Non-pigmented ciliary epithelial cell (primary cell): ENCODE results near the gene CAVIN2.

Source experiments
- DNase-seq: peaks from one replicate; pipeline ENCODE4 v3.0.0-alpha.2; 2010; ENCODE audit warnings: low read depth

CAVIN2 gene

GRCh38 chr2:191839918-191840804 lies 6.7 kb downstream of the CAVIN2 start:
- DNase-seq, result no peak

GRCh38 chr2:191838526-191838925 lies 8.4 kb downstream of the CAVIN2 start:
- DNase-seq, result no peak

- no peak for DNase-seq
These were observed 9.8 kb downstream of the CAVIN2 start for GRCh38 chr2:191836853-191837769.

- DNase-seq, result no peak
These were observed 10.4 kb downstream of the CAVIN2 start for GRCh38 chr2:191836471-191836852.

DNA sequence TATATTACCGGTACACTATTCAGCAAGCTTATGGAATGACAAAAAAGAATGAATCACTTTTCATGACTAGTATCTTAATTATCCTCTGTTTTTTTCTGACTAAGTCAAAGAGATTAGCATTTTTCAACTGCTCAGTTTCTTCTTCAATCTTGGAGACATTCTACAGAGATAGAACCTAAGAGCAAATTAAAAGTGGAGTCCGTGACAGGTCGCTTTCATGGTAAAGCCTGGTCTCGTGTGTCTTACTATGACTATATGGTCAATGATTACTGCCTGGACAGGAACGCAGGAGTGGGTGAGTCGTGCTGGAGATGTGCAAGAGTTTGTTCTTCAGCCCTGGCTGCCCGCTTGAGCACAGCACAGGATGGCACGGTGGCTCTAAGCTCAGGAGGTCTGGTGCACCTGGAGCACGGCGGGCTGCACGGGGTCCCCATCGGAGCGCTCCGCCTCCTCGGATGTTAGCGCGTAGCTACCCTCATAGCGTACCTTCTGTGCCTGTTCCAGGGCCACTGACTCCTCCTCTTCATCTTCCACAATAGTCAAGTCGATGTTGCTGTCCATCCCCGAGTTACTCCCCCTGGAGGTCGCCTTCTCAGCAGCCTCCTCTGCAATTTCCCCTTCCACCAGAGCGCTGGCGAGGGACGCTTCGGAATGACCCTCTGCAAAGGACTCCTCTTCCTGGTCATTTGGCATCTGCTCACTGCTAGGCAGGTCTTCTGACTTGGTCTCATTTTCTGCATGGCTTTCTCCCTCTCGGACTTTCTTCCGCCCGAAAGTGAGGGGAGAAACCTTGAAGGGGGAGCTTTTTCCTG lies 11.1 kb downstream of the CAVIN2 start:
- DNase-seq, result no peak

GRCh38 chr2:191835100-191835499 lies 11.8 kb downstream of the CAVIN2 start:
- no peak for DNase-seq

- DNase-seq, result no peak
These were observed 13.5 kb downstream of the CAVIN2 start for GRCh38 chr2:191833356-191833755.

DNA sequence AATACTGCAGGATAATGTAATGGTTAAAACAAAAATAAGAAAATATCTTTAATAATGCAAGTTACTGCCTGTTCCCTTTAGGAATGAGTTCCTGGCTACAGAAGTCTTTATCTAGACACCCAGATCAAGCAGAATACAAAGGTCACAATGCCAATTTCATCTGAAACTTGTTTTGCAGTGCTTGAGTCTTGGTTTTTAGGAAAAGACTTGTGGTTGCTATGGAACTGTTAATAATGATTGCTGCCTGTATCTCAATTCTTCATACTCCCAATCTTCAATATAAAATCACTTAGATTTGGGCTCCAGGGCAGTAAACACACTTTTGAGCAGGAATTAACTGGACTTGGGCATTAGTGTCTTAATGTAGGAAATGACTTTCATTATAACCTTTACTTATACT lies 14.2 kb downstream of the CAVIN2 start:
- no peak for DNase-seq

GRCh38 chr2:191831410-191831994 lies 15.4 kb downstream of the CAVIN2 start:
- DNase-seq, result no peak

DNA sequence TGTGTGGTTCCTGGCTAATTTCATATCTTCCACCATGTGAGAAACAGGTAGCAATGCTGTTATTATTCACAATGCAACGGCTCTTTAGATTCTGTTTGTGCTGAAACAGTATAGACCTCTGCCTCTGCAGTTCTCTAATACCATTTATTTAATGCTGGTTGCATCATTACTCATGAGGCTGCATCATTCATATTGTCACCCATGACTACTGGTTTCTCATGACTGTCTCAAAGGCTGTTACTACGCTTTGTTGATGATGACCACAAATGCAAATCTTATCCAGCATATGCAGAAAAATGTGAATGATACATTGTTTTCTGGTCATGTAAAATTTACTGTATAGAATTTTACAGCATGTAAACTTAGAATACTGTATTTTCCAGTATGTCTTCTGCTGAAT lies 22.5 kb downstream of the CAVIN2 start:
- no peak for DNase-seq

GRCh38 chr2:191821078-191821477 lies 25.8 kb downstream of the CAVIN2 start:
- no peak for DNase-seq

- no peak for DNase-seq
These were observed 28.1 kb downstream of the CAVIN2 start for GRCh38 chr2:191818725-191819350.

- no peak for DNase-seq
These were observed 28.8 kb downstream of the CAVIN2 start for GRCh38 chr2:191818133-191818532.

- DNase-seq, result no peak
These were observed 31.9 kb downstream of the CAVIN2 start for GRCh38 chr2:191815010-191815409.

DNA sequence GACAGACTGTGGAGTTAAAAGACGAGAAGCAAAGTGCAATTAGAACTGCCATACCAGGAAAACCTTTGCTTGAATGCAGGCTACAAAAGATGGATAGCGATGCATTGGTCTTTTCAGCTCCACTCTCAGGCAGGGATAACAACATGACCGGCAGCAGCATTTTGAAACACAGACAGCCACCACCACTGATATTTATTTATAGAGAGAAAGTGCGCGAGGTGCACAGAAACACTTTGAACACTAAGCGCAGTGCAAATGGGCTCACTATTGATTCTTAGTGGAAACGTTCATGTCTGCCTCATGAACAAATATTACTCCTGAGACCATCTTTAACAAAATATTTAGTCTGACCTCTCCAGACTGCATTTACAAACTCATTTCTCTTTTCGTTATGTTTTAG lies 32.9 kb downstream of the CAVIN2 start:
- DNase-seq, result no peak

- DNase-seq, result no peak
These were observed 34.9 kb downstream of the CAVIN2 start for GRCh38 chr2:191811807-191812602.

DNA sequence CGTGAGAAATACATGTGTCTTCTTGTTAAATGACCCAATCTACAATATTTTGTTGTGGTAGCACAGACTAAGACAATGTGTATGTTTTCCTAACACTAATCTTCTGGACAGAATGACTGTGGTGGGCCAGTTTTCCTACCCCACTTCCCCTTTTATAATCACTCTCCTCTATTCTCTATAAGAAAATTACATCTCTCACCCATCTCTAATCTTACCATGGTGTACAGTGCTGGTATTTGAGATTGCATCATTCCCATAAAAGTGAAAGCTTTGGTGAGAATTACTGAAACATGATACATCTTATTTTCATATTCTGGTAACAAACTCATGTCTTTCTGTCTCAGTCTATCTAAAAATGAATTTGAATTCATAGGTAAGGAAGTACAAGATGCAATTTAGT lies 40.5 kb downstream of the CAVIN2 start:
- DNase-seq, result no peak

DNA sequence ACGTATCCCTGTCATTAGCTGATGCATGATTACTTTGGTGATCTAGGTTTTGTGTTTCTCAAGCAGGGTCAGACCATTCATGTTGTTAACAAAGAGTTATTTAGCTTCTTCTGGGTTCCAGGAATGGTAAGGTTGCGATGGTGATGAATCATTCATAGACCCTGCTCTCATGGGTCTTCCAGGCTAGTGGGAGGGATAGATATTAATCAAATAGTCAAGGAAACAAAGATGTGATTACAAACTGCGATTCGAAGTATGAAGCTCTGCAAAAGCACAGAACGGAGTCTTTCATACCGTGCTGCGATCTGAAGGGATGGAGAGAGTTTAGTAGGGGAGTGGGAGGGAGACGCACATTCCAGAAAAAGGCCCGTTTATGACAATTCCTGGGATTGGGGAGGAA lies 42.1 kb downstream of the CAVIN2 start:
- no peak for DNase-seq

DNA sequence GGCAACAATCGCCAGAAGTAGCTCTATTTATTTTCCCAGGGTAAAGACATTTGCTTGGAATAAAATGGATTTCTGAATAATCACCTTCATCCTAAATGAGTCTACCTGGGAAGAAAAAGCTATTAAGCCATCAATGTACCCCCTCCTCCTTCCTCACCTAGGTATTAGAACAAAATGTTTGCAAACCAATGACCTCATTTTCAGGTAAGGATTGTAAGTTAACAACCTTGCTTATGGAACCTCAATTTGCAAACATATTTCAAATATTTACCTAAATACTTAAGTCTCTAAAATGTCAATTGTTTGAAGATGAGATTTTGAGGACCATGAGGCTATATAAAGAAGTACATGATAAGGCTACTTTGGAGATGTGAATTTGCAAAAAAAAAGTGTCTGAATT lies 43.9 kb downstream of the CAVIN2 start:
- DNase-seq, result no peak

DNA sequence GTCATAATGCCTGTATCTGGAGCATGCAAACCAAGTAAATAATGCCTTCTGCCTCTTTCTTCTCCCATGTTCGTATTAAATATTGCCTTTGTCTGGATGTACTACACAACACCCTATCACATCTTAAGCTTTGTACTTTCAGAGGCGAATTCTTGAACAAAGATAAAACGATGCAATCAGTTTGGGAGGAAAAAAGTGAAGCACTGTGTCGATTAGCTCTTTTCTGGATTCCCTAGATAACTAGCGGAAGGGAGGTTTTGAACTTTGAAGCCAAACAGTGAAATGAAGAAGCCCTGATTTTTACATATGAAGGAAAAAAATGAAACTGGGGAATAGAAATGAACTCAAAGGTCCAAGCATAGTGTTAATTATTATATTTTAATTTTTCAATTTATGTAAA lies 44.7 kb downstream of the CAVIN2 start:
- DNase-seq, result no peak

DNA sequence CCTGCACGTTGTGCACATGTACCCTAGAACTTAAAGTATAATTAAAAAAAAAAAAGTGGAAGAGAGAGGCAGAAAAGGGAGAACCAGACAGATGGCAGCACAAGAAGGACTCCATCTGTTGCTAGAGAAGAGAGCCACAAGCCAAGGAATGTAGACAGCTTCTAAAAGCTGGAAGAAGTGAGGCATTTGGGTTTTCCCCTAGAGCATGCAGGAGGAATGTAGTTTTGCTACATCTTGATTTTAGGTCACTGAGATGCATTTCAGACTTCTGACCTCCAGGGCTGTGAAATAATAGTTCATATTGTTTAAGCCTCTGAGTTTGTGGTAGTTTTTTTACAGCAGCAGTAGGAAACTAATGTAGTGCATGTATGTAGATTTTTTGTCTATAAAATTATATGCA lies 46.0 kb downstream of the CAVIN2 start:
- DNase-seq, result no peak
